Measurements from ENCODE around the gene BAK1. TPM values are rescaled to one million over a fixed set of nuclear protein-coding genes. Genes with fewer than 3 reads are reported as not detected.

Gene BAK1
- polyA plus RNA-seq, 1 donor from 2014 or later, result 15.4 TPM

GRCh38 chr6:33592595-33593413, 12.7 kb upstream of the BAK1 start:
- no peak overlapping the region for H2AFZ ChIP-seq (ENCODE audit: low read depth, low read length)
- no peaks in the 10 kb centered on the region for H3K79me2 ChIP-seq (replicated peaks; ENCODE audit: insufficient read depth, low read length)
- no peaks in the 10 kb centered on the region for H3K27me3 ChIP-seq (ENCODE audit: insufficient read depth, low read depth, low read length)
- H3K27ac ChIP-seq (ENCODE audit: low read length), result no peak overlapping the region
- no peak overlapping the region for H3K4me3 ChIP-seq (ENCODE audit: low read length)
- TF ChIP-seq EP300 (conservative IDR thresholded peaks at IDR 0.05; ENCODE audit: poor library complexity, severe bottlenecking) (no peak), CTCF (IDR thresholded peaks at IDR 0.05; ENCODE audit: poor library complexity, severe bottlenecking) (no peak), SMC3 (conservative IDR thresholded peaks at IDR 0.05; ENCODE audit: poor library complexity) (no peak), RAD21 (conservative IDR thresholded peaks at IDR 0.05) (no peak), POLR2AphosphoS5 (IDR thresholded peaks at IDR 0.05) (no peak), TAF1 (IDR thresholded peaks at IDR 0.05; ENCODE audit: low read depth) (no peak), EZH2 (IDR thresholded peaks at IDR 0.05; ENCODE audit: borderline replicate concordance, insufficient read depth, low read length, poor library complexity, severe bottlenecking) (no peak), MXI1 (conservative IDR thresholded peaks at IDR 0.05; ENCODE audit: poor library complexity, severe bottlenecking) (no peak)
- TF ChIP-seq, protein P1, sequence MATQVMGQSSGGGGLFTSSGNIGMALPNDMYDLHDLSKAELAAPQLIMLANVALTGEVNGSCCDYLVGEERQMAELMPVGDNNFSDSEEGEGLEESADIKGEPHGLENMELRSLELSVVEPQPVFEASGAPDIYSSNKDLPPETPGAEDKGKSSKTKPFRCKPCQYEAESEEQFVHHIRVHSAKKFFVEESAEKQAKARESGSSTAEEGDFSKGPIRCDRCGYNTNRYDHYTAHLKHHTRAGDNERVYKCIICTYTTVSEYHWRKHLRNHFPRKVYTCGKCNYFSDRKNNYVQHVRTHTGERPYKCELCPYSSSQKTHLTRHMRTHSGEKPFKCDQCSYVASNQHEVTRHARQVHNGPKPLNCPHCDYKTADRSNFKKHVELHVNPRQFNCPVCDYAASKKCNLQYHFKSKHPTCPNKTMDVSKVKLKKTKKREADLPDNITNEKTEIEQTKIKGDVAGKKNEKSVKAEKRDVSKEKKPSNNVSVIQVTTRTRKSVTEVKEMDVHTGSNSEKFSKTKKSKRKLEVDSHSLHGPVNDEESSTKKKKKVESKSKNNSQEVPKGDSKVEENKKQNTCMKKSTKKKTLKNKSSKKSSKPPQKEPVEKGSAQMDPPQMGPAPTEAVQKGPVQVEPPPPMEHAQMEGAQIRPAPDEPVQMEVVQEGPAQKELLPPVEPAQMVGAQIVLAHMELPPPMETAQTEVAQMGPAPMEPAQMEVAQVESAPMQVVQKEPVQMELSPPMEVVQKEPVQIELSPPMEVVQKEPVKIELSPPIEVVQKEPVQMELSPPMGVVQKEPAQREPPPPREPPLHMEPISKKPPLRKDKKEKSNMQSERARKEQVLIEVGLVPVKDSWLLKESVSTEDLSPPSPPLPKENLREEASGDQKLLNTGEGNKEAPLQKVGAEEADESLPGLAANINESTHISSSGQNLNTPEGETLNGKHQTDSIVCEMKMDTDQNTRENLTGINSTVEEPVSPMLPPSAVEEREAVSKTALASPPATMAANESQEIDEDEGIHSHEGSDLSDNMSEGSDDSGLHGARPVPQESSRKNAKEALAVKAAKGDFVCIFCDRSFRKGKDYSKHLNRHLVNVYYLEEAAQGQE (IDR thresholded peaks at IDR 0.05; ENCODE audit: borderline replicate concordance), result no peak
- H3K9me3 ChIP-seq (ENCODE audit: low read length), result no peaks in the 10 kb centered on the region
- no peaks in the 10 kb centered on the region for H4K20me1 ChIP-seq (ENCODE audit: insufficient read depth)
- no peak overlapping the region for H3K4me2 ChIP-seq (ENCODE audit: low read length)
- no peak overlapping the region for H3K9ac ChIP-seq (ENCODE audit: low read length)
- no peaks in the 10 kb centered on the region for H3K9me2 ChIP-seq (ENCODE audit: insufficient read depth, low read length)
- H3F3A ChIP-seq (ENCODE audit: insufficient read depth, low read length, poor library complexity, severe bottlenecking), result no peaks in the 10 kb centered on the region
- H3K36me3 ChIP-seq (ENCODE audit: insufficient read depth, low read length), result no peaks in the 10 kb centered on the region

- TF ChIP-seq, protein P1 (IDR thresholded peaks at IDR 0.05; ENCODE audit: borderline replicate concordance), result no peak
- TF ChIP-seq POLR2AphosphoS5 (IDR thresholded peaks at IDR 0.05) (no peak), EP300 (conservative IDR thresholded peaks at IDR 0.05; ENCODE audit: poor library complexity, severe bottlenecking) (no peak), RAD21 (conservative IDR thresholded peaks at IDR 0.05) (no peak), EZH2 (IDR thresholded peaks at IDR 0.05; ENCODE audit: borderline replicate concordance, insufficient read depth, low read length, poor library complexity, severe bottlenecking) (no peak), MXI1 (conservative IDR thresholded peaks at IDR 0.05; ENCODE audit: poor library complexity, severe bottlenecking) (no peak), CTCF (IDR thresholded peaks at IDR 0.05; ENCODE audit: poor library complexity, severe bottlenecking) (no peak)
- no peaks in the 10 kb centered on the region for H3K36me3 ChIP-seq (ENCODE audit: insufficient read depth, low read length)
- H2AFZ ChIP-seq (ENCODE audit: low read depth, low read length), result no peak overlapping the region
Observed at GRCh38 chr6:33592280-33592594, 12.2 kb upstream of the BAK1 start.

More at GRCh38 chr6:33592280-33592594, 12.2 kb upstream of the BAK1 start:
- Histone ChIP-seq H3K9ac (ENCODE audit: low read length) (no peak overlapping the region), H3K27ac (ENCODE audit: low read length) (no peak overlapping the region), H4K20me1 (ENCODE audit: insufficient read depth) (no peaks in the 10 kb centered on the region), H3K9me3 (ENCODE audit: low read length) (no peaks in the 10 kb centered on the region), H3K4me2 (ENCODE audit: low read length) (no peak overlapping the region), H3K9me2 (ENCODE audit: insufficient read depth, low read length) (no peaks in the 10 kb centered on the region), H3K4me3 (ENCODE audit: low read length) (no peak overlapping the region), H3F3A (ENCODE audit: insufficient read depth, low read length, poor library complexity, severe bottlenecking) (no peaks in the 10 kb centered on the region), H3K27me3 (ENCODE audit: insufficient read depth, low read depth, low read length) (no peaks in the 10 kb centered on the region), H3K79me2 (replicated peaks; ENCODE audit: insufficient read depth, low read length) (no peaks in the 10 kb centered on the region)

All from neural cell (in vitro differentiated cells).